ENCODE measurements around the gene RPL35.
"Not testable (repeated sequence)": the region's sequence is repeated elsewhere in the genome, so short reads cannot be mapped to it uniquely, and the experiment has no call there.

Gene RPL35

GRCh38 chr9:124852829-124853531, 8.8 kb downstream of the RPL35 start, which contains the start of gene WDR38:
Gene WDR38, plus strand, starts transcription at chr9:124853460. Its CDS starts 72 bp downstream, at chr9:124853532.
- no peak for DNase-seq (ENCODE audit: low read depth)

DNA sequence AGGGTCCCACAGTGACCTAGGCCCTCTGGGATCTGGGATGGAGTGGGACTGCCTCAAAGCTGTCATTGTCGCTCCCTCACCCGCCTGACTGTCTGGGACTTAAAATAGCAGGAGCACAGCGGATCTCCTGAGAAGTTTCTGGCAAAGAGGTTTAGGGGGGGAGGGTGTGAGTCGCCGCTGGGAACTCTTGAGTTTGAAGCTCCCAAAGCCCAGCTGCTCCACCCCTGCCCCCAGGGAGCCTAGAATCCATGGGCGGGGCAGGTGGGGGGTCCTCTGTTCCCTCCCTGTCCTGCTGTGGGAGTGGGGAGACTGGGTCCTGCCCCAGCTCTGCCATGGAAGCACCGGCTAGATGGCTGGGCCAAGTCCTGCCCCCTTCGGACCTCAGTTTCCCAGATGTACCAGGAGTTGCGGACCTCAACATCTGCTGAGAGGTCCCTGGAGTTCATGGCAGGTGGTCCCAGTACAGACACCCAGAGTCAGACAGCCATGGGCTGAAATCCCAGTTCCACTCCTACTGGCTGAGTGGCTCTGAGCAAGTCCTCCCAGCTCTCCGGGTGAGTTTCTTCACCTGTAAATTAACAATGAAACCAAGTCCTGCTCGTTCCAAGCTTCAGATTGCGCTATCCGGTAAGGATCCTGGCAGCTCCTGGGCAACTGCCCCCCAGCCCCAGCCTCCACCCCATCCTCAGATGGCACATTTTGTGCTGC, 9.5 kb downstream of the RPL35 start:
- DNase-seq (ENCODE audit: low read depth): no peak

GRCh38 chr9:124849801-124850200, 12.0 kb downstream of the RPL35 start:
- DNase-seq (ENCODE audit: low read depth): no peak

- DNase-seq (ENCODE audit: low read depth): no peak
Measured at GRCh38 chr9:124846969-124847368, 14.8 kb downstream of the RPL35 start.

- not testable (repeated sequence) for DNase-seq (ENCODE audit: low read depth)
Measured at GRCh38 chr9:124846467-124846866, 15.3 kb downstream of the RPL35 start.

- DNase-seq (ENCODE audit: low read depth): no peak
Measured at GRCh38 chr9:124844291-124844690, 17.5 kb downstream of the RPL35 start.

DNA sequence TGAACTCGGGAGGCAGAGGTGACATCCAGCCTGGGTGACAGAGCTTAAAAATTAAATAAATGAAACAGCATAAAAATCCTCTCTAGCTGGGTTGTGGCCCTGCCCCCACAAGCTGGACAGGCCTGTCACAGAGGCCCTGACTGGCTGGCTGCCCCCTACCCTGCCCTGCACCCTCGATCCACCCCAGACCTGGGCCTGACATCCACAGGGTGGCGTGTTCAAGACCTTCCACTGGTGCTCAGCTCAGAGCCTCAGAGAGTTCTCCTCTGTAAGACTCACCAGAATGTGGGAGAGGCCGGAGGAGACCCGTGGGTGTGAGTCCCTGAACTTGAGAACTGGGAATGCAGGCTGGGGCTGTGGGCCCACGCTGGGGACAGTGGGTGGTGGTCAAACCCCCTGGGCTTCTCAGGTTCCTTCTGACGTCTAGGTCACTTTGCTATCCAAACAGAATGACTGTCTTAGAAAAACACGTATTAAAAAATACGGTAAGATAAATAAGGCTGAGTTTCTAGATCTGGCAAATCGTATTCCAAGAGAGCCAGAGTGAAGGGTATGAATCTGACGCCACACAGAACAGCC, 18.2 kb downstream of the RPL35 start:
- DNase-seq (ENCODE audit: low read depth): no peak

GRCh38 chr9:124841075-124841821, 20.5 kb downstream of the RPL35 start:
- no peak for DNase-seq (ENCODE audit: low read depth)

DNA sequence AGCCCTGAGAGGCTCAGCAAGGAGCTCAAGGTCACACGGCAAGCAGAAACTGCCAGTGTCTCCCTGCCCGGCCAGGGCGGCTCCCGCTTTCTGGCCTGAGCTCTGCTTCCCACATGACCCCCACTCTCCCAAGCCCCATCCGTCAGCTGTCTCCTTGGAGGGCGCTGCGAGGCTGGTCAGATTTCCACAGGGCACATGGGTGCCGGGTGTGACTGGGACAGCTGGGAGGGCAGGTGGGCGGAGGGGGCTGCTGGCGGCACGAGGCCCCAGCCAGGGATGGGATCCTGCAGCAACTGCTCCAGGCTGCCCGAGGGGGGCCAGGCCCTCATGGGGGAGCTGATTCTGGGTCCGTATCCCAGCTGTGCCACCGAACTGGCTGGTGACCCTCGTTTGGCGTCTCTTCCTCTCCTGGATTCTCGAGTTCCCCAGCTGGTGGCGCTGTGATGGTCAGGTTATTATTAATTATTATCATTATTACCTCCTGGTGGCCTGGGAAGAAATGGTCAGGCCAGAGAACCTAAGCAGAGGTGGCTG, 21.4 kb downstream of the RPL35 start:
- DNase-seq (ENCODE audit: low read depth): no peak

DNA sequence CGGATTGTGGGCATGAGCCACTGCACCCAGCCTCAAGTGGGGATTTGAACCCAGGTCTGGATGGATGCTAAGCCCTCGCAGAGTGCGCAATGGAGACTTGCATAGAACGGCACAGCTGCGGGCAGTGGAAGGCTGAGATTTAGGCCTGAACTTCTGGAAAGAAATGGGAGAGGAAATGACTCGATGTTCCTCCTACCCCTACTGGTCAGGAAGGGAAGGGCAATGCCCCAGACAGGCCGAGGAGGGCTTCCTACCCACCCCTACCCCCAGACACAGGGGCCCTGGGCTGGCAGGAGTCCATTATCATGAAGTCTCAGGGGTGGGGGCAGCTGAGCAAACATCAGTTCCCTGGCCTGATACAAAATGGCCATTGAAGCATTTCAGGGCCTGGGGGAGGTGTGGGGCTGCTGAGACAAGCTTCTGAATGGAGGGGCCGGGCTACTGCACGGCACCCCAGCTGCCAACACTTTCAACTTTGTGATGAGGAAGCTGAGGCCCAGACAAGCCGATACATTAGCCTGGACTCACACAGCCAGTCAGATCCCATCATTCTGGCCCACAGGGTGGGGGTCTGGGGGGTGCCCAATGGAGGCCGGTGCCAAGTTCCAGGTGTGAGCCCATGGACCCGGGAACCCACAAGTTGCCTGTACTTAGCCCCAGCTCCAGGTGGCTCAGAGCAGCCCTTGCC, 22.0 kb downstream of the RPL35 start:
- DNase-seq (ENCODE audit: low read depth): no peak

DNA sequence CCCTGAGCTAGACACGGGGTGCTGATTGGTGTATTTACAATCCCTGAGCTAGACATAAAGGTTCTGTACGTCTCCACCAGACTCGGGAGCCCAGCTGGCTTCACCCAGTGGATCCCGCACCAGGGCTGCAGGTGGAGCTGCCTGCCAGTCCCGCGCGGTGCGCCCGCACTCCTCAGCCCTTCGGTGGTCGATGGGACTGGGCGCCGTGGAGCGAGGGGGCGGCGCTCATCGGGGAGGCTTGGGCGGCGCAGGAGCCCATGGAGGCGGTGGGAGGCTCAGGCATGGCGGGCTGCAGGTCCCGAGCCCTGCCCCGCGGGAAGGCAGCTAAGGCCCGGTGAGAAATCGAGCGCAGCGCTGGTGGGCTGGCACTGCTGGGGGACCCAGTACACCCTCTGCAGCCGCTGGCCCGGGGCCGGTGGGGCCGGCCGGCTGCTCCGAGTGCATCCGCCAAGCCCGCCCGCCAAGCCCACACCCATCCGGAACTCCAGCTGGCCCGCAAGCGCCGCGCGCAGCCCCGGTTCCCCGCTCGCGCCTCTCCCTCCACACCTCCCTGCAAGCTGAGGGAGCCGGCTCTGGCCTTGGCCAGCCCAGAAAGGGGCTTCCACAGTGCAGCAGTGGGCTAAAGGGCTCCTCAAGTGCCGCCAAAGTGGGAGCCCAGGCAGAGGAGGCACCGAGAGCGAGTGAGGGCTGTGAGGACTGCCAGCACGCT, 23.0 kb downstream of the RPL35 start:
- DNase-seq (ENCODE audit: low read depth): not testable (repeated sequence)

- DNase-seq (ENCODE audit: low read depth): not testable (repeated sequence)
Measured at GRCh38 chr9:124838132-124838531, 23.6 kb downstream of the RPL35 start.

GRCh38 chr9:124835026-124835557, 26.7 kb downstream of the RPL35 start:
- DNase-seq (ENCODE audit: low read depth): peak; percentile 83

GRCh38 chr9:124834591-124834990, 27.2 kb downstream of the RPL35 start:
- peak; percentile 62 for DNase-seq (ENCODE audit: low read depth)

DNA sequence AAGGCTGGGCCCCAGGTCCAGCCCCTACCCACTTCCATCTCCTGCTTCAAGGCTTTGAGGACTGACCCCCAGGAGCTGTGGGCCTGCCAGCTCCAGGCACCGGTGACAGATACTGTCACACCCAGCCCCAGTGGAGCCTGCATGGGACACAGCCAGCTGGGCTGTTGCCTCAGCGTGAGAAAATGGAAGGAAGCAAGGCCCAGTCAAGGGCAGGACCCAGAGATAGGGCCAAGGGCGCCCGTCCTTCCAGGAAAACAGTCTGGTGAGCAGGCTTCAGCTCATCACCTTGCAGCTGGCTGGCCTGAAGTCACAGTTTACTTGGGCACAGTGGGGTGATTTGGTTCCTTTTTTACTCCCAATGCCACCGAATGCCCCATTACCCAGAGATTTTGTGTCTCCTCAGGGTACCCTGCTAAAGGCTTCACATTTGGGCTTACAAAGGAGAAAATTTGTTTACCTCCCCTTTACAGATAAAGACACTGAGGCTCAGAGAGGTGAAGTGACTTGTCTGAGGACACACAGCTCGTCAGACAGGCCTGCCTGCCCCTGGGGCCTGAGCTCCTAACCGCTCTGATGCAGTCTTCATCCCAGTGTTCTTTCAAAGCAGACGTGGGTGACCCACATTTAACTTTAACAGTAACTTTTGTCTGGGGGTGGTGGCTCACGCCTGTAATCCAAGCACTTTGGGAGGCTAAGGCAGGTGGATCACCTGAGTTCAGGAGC, 30.0 kb downstream of the RPL35 start:
- DNase-seq (ENCODE audit: low read depth): no peak

DNA sequence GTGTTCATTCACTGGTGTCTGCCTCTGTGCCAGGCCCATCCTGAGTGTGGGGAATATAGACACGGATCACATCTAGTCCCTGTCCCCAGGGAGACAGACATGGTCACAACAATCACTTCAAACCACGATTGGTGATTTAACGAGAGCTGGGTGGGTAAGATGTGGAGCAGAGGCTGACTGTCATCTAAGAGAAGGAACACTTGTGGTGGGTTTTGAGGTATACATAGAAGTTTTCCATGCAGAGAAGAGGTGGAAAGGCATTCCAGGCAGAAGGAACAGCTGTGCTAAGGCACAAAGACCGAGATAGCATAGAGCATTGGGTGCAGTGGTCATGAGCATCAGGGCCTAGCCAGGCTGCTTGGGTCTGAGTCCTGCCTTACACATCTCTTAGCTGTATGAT, 31.2 kb downstream of the RPL35 start:
- DNase-seq (ENCODE audit: low read depth): no peak

DNA sequence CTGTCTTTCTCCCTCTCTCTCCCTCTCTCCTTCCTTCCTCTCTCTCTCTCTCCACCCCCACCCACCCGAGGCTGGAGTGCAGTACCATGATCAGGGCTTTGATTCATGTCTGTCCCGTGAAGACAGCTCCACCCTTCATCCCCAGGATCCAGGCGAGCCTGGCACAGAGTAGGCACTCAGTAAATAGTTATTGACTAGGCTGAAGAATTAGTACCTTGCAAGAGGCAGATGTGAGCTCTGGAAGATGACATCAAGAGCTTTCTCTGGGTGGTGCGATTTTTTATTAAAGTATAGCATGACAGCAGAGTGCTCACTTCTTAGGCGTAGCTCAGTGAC, 32.5 kb downstream of the RPL35 start:
- no peak for DNase-seq (ENCODE audit: low read depth)

- DNase-seq (ENCODE audit: low read depth): no peak
Measured at GRCh38 chr9:124828489-124829333, 33.0 kb downstream of the RPL35 start.
